Measurements from ENCODE around the gene TNFRSF11A.

Gene TNFRSF11A

GRCh38 chr18:62324917-62325805 is at the start of gene TNFRSF11A:
TNFRSF11A (plus strand) TSS chr18:62325310; CDS start chr18:62325353, 43 bp downstream.
- DNase-seq (ENCODE audit: low read depth, low spot score): no peak

- DNase-seq (ENCODE audit: low read depth, low spot score): no peak
These were observed 48.1 kb upstream of the TNFRSF11A start for GRCh38 chr18:62277045-62277444.

DNA sequence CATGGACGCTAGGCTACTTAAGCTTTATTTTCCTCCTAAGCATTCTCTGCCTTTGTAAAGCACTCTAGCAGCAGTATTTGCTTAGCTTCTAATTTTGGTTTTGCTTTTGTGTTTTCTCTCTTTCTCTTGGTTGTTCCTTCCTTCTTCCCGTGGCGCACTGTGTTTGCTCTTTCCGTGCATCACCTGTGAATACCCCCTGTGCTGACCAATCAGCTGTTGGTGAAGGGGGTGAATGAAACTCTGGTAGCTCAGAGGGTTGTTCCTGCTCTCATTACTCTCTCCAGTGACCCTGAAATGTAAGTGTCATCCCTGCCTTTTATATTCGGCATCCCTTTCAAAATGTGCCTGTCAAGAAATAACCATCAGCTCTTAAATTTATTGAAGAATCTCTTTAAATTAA is 45.5 kb upstream of the TNFRSF11A start:
- DNase-seq (ENCODE audit: low read depth, low spot score): no peak

GRCh38 chr18:62280058-62280457 is 45.1 kb upstream of the TNFRSF11A start:
- no peak for DNase-seq (ENCODE audit: low read depth, low spot score)

- no peak for DNase-seq (ENCODE audit: low read depth, low spot score)
These were observed 44.3 kb upstream of the TNFRSF11A start for GRCh38 chr18:62280786-62281185.

GRCh38 chr18:62281684-62282083 is 43.4 kb upstream of the TNFRSF11A start:
- DNase-seq (ENCODE audit: low read depth, low spot score): peak; percentile 2

GRCh38 chr18:62282188-62282629 is 42.9 kb upstream of the TNFRSF11A start:
- no peak for DNase-seq (ENCODE audit: low read depth, low spot score)

DNA sequence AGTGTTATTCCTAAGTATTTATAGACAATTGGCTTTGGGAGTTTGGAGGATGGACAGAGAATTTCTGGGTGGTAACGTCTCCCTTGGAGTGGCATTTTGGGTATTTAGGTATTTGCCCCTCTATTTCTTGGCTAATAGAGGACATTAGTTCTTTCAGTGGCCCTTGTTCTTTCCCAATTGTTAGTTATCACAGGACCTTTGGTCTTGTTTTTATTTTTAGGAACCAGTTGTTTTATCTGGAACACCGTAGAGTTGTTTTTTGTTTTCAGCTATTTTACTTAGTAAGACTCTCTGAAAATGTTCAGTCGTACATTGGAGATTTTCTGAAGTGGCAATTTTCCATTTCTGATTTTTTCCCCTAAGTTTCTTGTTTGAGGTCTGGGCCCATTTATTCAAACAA is 40.5 kb upstream of the TNFRSF11A start:
- no peak for DNase-seq (ENCODE audit: low read depth, low spot score)

- no peak for DNase-seq (ENCODE audit: low read depth, low spot score)
These were observed 39.8 kb upstream of the TNFRSF11A start for GRCh38 chr18:62285281-62285680.

- DNase-seq (ENCODE audit: low read depth, low spot score): no peak
These were observed 37.1 kb upstream of the TNFRSF11A start for GRCh38 chr18:62287781-62288664.

GRCh38 chr18:62288665-62289008 is 36.5 kb upstream of the TNFRSF11A start:
- DNase-seq (ENCODE audit: low read depth, low spot score): no peak

GRCh38 chr18:62289047-62289446 is 36.1 kb upstream of the TNFRSF11A start:
- DNase-seq (ENCODE audit: low read depth, low spot score): no peak

GRCh38 chr18:62294073-62294472 is 31.0 kb upstream of the TNFRSF11A start:
- no peak for DNase-seq (ENCODE audit: low read depth, low spot score)

GRCh38 chr18:62300359-62300963 is 24.6 kb upstream of the TNFRSF11A start:
- DNase-seq (ENCODE audit: low read depth, low spot score): no peak

DNA sequence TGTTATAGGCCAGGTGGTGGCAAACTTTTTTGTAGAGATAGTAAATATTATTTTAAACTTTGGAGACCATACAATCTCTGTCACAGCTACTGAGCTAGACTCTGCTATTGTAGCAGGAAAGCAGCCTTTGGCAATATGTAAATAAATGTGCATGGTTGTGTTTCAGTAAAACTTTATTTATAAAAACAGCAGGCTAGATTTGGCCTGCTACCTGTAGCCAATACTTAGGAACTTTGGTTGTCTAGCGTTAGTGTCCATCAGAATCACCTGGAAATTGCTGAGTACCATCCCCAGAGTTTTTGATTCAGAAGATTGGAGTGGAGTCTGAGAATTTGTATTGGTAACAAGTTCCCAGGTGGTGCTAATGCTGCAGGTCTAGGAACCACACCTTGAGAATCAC is 23.8 kb upstream of the TNFRSF11A start:
- DNase-seq (ENCODE audit: low read depth, low spot score): no peak

DNA sequence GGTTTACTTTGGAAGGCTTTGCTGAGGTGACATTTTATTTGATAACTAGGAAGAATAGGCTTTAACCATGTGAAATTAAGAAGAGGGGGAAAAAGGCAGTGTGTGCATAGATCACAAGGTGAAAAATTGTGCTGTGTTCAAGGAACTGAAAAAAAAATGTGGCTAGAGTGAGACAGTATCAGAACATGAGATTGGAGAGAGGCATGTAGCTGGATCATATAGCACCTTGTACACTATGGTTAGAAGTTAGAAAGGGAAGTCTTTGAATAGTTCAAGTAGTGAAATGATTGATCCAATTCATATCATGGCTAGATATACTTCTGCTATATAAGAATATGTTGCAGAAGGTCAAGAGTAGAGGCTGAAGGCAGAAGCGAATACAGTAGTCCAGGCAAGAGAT is 12.3 kb upstream of the TNFRSF11A start:
- DNase-seq (ENCODE audit: low read depth, low spot score): no peak

DNA sequence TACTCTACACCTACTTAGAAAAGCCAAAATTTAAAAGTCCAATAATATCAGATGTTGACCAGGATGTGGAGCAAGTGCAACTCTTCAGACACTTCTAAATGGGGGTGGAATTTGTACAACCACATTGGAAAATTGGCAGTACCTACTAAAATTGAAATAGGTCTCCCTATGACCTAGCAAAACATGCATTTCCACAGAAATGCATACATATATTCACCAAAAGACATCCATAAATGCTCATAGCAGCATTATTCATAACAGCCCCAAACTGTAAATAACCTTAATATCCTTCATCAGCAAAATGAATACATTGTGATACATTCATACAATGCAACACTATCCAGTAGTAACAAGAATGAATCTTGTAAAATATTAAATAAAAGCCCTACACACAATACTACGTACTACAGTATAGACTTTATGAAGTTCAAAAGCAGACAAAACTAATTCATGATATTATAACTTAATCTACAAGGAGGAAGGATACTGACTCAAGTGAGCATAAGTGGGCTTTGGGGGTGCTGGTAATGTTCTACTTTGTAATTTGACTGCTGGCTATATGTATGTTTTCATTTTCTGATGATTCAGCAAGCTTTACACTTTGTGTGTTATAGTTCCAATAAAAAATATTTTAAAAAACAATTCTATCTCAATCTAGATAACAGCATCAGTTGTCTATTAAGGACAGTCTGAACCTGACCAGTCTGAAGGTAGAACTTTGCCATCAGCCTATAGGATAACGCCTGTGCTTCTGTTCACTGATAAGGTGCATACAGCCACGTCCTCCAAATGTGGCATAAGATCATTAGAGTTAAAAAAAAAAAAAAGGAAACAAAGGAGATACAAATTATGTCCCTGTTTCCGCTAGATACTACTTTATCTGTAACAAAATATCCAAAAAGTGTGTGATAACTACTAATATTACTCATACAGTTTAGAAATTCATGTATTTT is 6.6 kb upstream of the TNFRSF11A start:
- DNase-seq (ENCODE audit: low read depth, low spot score): no peak

- no peak for DNase-seq (ENCODE audit: low read depth, low spot score)
These were observed 3.9 kb upstream of the TNFRSF11A start for GRCh38 chr18:62321201-62321600.

GRCh38 chr18:62323483-62324180 is 1.5 kb upstream of the TNFRSF11A start:
- DNase-seq (ENCODE audit: low read depth, low spot score): no peak

DNA sequence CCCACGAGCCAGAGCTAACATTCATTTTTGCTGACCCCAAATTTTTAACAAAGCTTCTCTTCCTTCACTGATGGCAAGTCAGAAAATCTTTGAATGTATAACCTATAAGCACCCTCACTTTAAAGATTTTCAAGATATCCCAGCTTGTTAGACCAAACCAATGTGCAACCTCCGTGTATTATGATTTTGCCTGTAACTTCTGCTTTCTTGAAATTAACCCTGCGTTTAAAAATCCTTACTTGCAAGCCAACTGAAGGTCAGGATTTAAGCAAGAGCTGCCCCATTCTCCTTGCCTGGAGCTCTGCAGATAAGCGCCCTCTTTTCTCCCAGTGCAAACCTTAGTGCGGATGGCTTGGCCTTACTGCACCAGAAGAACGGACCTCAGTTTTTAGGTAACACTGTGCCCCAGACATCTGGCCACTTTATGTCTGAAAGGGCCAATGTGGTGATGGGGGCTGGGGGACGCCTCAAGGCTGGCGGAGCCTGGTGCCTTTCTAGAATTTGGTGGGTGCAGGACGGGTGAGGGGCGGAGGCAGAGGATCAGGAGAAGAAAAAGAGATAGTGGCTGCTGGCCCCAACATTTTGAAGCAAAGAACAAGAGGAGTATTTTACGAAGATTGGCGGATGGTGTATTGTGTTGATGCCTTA is 805 bp upstream of the TNFRSF11A start:
- DNase-seq (ENCODE audit: low read depth, low spot score): no peak
